HepG2 (cell line): ENCODE measurements around the gene SHPK. TPM values are rescaled to one million over a fixed set of nuclear protein-coding genes. Genes with fewer than 3 reads are reported as not detected.

Experiments
- CENPT ChIP-seq: sonication (generic); formaldehyde crosslinking; IDR thresholded peaks from 2 replicates; pipeline ENCODE4 v1.8.0; 2022; ENCODE audit warnings: low read depth, mild to moderate bottlenecking, moderate library complexity, missing genetic modification reagents
- FOXA1 ChIP-seq, 2 experiments: fragments of 450-650 bp in 1 of 2; sonication (generic) in 1 of 2; formaldehyde crosslinking in 1 of 2; IDR thresholded peaks; 2 replicates each; pipeline versions ENCODE4 v1.4.0 to v1.6.1; 2016 to 2020; ENCODE audit warnings: missing genetic modification reagents in 1 of 2
- FOXA3 ChIP-seq: IDR thresholded peaks from 2 replicates; pipeline ENCODE4 v1.6.1; 2016; ENCODE audit warnings: missing genetic modification reagents, missing compliant biosample characterization
- KDM5A ChIP-seq: fragments of 200-600 bp; sonication (generic); IDR thresholded peaks from 2 replicates; pipeline ENCODE4 v1.7.0; 2018; ENCODE audit warnings: antibody characterized with exemption, mild to moderate bottlenecking, low read length, borderline replicate concordance
- MEIS1 ChIP-seq: sonication (generic); formaldehyde crosslinking; IDR thresholded peaks from 2 replicates; pipeline ENCODE4 v1.9.0; 2021; ENCODE audit warnings: mild to moderate bottlenecking, missing genetic modification reagents, moderate library complexity, borderline replicate concordance
- MTA3 ChIP-seq: sonication (generic); formaldehyde crosslinking; IDR thresholded peaks from 2 replicates; pipeline ENCODE4 v1.4.0; 2020; ENCODE audit warnings: missing genetic modification reagents
- ZBTB3 ChIP-seq: sonication (generic); formaldehyde crosslinking; IDR thresholded peaks from 2 replicates; pipeline ENCODE4 v1.4.0; 2020; ENCODE audit warnings: low read depth, mild to moderate bottlenecking, moderate library complexity, missing genetic modification reagents, borderline replicate concordance
- ZFP37 ChIP-seq: sonication (generic); formaldehyde crosslinking; IDR thresholded peaks from 2 replicates; pipeline ENCODE4 v1.4.0; 2020; ENCODE audit warnings: missing genetic modification reagents, borderline replicate concordance
- ZNF441 ChIP-seq: sonication (generic); formaldehyde crosslinking; IDR thresholded peaks from 2 replicates; pipeline ENCODE4 v1.7.0; 2021; ENCODE audit warnings: missing genetic modification reagents, borderline replicate concordance
- ZNF496 ChIP-seq: sonication (generic); formaldehyde crosslinking; IDR thresholded peaks from 2 replicates; pipeline ENCODE4 v1.8.1; 2023; ENCODE audit warnings: mild to moderate bottlenecking, moderate library complexity, missing genetic modification reagents; ENCODE audit not compliant: insufficient replicate concordance
- ZNF552 ChIP-seq: sonication (generic); formaldehyde crosslinking; IDR thresholded peaks from 2 replicates; pipeline ENCODE4 v1.9.0; 2022; ENCODE audit warnings: missing genetic modification reagents, mild to moderate bottlenecking, borderline replicate concordance
- ZNF572 ChIP-seq: sonication (generic); formaldehyde crosslinking; IDR thresholded peaks from 2 replicates; pipeline ENCODE4 v1.5.1; 2020; ENCODE audit warnings: mild to moderate bottlenecking, missing genetic modification reagents
- ZNF747 ChIP-seq: sonication (generic); formaldehyde crosslinking; IDR thresholded peaks from 2 replicates; pipeline ENCODE4 v1.8.1; 2023; ENCODE audit warnings: missing genetic modification reagents, mild to moderate bottlenecking, borderline replicate concordance
- ZNF772 ChIP-seq: sonication (generic); formaldehyde crosslinking; IDR thresholded peaks from 2 replicates; pipeline ENCODE4 v1.5.0; 2020; ENCODE audit warnings: mild to moderate bottlenecking, missing genetic modification reagents
- ZNF775 ChIP-seq: sonication (generic); formaldehyde crosslinking; IDR thresholded peaks from 2 replicates; pipeline ENCODE4 v1.4.0; 2020; ENCODE audit warnings: missing genetic modification reagents, mild to moderate bottlenecking, moderate library complexity, borderline replicate concordance
- ZNF839 ChIP-seq: sonication (generic); formaldehyde crosslinking; IDR thresholded peaks from 2 replicates; pipeline ENCODE4 v1.4.0; 2020; ENCODE audit warnings: missing genetic modification reagents, mild to moderate bottlenecking, borderline replicate concordance
- polyA plus RNA-seq, 8 experiments: library from polyadenylated mRNA; depleted of rRNA in 3 of 8; stranded (reverse) in 7 of 8; unstranded in 1 of 8; fragments of >200 nt; fragmentation: Illumina TruSeq in 4 of 8; extraction: Trizol in 4 of 8; gene quantifications; 2 replicates each; pipeline versions ENCODE4 v1.2.1 to v1.2.3, GENCODE V29; 2011 to 2016; ENCODE audit warnings: low read depth in 4 of 8, missing spikeins in 1 of 8, mixed read lengths in 1 of 8; ENCODE audit not compliant: insufficient read depth in 1 of 8
- total RNA-seq, 5 experiments: library from RNA; depleted of rRNA; stranded (reverse); fragments of >200 nt; fragmentation: Illumina TruSeq; extraction: Trizol; gene quantifications; 2 replicates each; pipeline ENCODE4 v1.2.3, GENCODE V29; 2016; ENCODE audit warnings: low read depth in 1 of 5
- TF ChIP-seq, protein P1 (sequence below): sonication (generic); formaldehyde crosslinking; IDR thresholded peaks from 2 replicates; pipeline ENCODE4 v1.4.0; 2020; ENCODE audit warnings: missing genetic modification reagents
- TF ChIP-seq, protein P2 (sequence below): sonication (generic); formaldehyde crosslinking; IDR thresholded peaks from 2 replicates; pipeline ENCODE4 v1.4.0; 2020; ENCODE audit warnings: missing genetic modification reagents, mild to moderate bottlenecking, borderline replicate concordance
- TF ChIP-seq, protein P3 (sequence below): sonication (generic); formaldehyde crosslinking; IDR thresholded peaks from 2 replicates; pipeline ENCODE4 v1.4.0; 2020; ENCODE audit warnings: mild to moderate bottlenecking, missing genetic modification reagents

The SHPK gene
- total and polyA plus RNA-seq, 2 of the 13 experiments (the other 11 are each of a cell fraction or from before 2014, with no cell fraction given): 16.2 to 30.9 TPM

DNA sequence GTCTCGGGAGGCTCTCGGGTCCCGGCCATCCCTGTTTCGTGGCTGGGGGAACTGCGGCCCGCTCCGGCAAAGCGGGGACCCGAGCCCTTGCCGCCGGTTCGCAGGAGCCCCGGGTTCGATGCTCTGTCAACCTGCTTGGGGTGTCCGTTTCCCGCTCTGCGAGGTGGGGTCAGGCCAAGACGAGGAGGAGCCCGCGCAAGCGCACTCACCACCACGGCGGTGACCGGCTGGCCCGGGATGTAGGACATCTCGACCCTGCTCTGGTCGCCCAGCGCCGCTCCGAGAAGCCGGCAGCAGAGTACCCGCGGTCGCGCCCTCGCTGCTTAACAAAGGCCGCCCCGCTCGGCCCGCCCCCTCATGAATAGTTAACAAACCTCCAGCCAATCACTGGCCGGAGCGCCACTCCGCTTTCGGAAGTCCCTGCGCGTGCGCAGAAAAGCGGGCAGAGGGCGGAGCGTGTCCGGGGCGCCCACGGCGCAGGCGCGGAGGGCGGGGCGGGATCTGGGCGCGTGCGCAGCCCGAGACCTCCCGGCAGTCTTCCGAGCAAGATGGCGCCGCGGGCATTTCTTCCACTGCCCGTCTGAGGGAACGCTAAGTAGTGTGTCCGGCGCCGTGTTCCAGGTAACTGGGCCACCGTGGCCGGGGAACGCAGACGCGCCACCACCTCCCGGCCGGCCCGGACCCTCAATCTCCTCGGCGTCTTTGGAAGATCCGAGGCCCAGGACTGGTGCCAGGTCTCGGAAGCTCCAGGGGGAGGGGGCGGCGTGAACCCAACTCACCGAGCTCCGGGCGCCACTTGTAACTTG lies 32.4 kb upstream of the SHPK start, which contains the start of the genes EMC6 and TAX1BP3 (continued):
- TF ChIP-seq, protein P1, sequence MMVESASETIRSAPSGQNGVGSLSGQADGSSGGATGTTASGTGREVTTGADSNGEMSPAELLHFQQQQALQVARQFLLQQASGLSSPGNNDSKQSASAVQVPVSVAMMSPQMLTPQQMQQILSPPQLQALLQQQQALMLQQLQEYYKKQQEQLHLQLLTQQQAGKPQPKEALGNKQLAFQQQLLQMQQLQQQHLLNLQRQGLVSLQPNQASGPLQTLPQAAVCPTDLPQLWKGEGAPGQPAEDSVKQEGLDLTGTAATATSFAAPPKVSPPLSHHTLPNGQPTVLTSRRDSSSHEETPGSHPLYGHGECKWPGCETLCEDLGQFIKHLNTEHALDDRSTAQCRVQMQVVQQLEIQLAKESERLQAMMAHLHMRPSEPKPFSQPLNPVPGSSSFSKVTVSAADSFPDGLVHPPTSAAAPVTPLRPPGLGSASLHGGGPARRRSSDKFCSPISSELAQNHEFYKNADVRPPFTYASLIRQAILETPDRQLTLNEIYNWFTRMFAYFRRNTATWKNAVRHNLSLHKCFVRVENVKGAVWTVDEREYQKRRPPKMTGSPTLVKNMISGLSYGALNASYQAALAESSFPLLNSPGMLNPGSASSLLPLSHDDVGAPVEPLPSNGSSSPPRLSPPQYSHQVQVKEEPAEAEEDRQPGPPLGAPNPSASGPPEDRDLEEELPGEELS (CRISPR knock-in tag): no peak
- TF ChIP-seq FOXA3 (CRISPR knock-in tag): 0 out of 2 replicates have a peak, but pooled peaks have one; percentile 7
- TF ChIP-seq ZNF775 (CRISPR knock-in tag): no peak
- TF ChIP-seq, protein P2, sequence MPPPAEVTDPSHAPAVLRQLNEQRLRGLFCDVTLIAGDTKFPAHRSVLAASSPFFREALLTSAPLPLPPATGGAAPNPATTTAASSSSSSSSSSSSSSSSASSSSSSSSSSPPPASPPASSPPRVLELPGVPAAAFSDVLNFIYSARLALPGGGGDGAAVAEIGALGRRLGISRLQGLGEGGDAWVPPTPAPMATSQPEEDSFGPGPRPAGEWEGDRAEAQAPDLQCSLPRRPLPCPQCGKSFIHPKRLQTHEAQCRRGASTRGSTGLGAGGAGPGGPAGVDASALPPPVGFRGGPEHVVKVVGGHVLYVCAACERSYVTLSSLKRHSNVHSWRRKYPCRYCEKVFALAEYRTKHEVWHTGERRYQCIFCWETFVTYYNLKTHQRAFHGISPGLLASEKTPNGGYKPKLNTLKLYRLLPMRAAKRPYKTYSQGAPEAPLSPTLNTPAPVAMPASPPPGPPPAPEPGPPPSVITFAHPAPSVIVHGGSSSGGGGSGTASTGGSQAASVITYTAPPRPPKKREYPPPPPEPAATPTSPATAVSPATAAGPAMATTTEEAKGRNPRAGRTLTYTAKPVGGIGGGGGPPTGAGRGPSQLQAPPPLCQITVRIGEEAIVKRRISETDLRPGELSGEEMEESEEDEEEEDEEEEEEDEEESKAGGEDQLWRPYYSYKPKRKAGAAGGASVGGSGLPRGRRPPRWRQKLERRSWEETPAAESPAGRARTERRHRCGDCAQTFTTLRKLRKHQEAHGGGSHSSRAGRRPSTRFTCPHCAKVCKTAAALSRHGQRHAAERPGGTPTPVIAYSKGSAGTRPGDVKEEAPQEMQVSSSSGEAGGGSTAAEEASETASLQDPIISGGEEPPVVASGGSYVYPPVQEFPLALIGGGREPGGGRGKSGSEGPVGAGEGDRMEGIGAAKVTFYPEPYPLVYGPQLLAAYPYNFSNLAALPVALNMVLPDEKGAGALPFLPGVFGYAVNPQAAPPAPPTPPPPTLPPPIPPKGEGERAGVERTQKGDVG (CRISPR knock-in tag): no peak; the same call in 1 of the 2 replicates
- TF ChIP-seq MEIS1: no peak; the same call in none of the 2 replicates
- no peak for TF ChIP-seq FOXA1 (IDR thresholded peaks at IDR 0.05)
- no peak for TF ChIP-seq FOXA1 (CRISPR knock-in tag; IDR thresholded peaks at IDR 0.05)
- TF ChIP-seq MTA3 (CRISPR knock-in tag): no peak
- TF ChIP-seq ZNF552 (CRISPR knock-in tag): peak; percentile 61; the same call in 1 of the 2 replicates
- no peak; the same call in 1 of the 2 replicates for TF ChIP-seq ZNF441 (CRISPR knock-in tag)
- no peak; the same call in 1 of the 2 replicates for TF ChIP-seq ZFP37 (CRISPR knock-in tag)
- TF ChIP-seq ZNF572 (CRISPR knock-in tag): no peak
- 0 out of 2 replicates have a peak, but pooled peaks have one; percentile 64 for TF ChIP-seq ZNF772 (CRISPR knock-in tag)
- no peak for TF ChIP-seq ZNF496 (CRISPR knock-in tag)
- TF ChIP-seq ZNF747 (CRISPR knock-in tag): no peak
- TF ChIP-seq ZNF839 (CRISPR knock-in tag): no peak
- TF ChIP-seq KDM5A: peak; percentile 78
- 0 out of 2 replicates have a peak, but pooled peaks have one; percentile 27 for TF ChIP-seq CENPT (CRISPR knock-in tag)
- TF ChIP-seq, protein P3, sequence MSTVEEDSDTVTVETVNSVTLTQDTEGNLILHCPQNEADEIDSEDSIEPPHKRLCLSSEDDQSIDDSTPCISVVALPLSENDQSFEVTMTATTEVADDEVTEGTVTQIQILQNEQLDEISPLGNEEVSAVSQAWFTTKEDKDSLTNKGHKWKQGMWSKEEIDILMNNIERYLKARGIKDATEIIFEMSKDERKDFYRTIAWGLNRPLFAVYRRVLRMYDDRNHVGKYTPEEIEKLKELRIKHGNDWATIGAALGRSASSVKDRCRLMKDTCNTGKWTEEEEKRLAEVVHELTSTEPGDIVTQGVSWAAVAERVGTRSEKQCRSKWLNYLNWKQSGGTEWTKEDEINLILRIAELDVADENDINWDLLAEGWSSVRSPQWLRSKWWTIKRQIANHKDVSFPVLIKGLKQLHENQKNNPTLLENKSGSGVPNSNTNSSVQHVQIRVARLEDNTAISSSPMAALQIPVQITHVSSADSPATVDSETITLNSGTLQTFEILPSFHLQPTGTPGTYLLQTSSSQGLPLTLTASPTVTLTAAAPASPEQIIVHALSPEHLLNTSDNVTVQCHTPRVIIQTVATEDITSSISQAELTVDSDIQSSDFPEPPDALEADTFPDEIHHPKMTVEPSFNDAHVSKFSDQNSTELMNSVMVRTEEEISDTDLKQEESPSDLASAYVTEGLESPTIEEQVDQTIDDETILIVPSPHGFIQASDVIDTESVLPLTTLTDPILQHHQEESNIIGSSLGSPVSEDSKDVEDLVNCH: no peak
- TF ChIP-seq ZBTB3 (CRISPR knock-in tag): 0 out of 2 replicates have a peak, but pooled peaks have one; percentile 18
